Panc1 (cell line): ENCODE measurements around the gene RXFP3.

ENCODE experiments used
- CTCF ChIP-seq: fragments of 450-650 bp; IDR thresholded peaks from 2 replicates; pipeline ENCODE4 v1.5.1; 2017; ENCODE audit warnings: mild to moderate bottlenecking
- REST ChIP-seq, 2 experiments: IDR thresholded peaks; 2 replicates each; pipeline ENCODE4 v1.6.1; 2011 to 2012; ENCODE audit warnings: low read depth in 2 of 2, control low read depth in 1 of 2, low read length in 1 of 2, mild to moderate bottlenecking in 1 of 2, moderate library complexity in 1 of 2; ENCODE audit not compliant: insufficient read depth in 1 of 2

GRCh38 chr5:33984178-33984577 is 48.0 kb downstream of the RXFP3 start:
- TF ChIP-seq CTCF, result no peak
- no peak for TF ChIP-seq REST (IDR thresholded peaks at IDR 0.05; ENCODE audit: insufficient read depth in 1 of 2, low read depth in 2 of 2, low read length in 1 of 2)
